A549 (cell line): ENCODE results near the gene CISD3. TPM values are rescaled to one million over a fixed set of nuclear protein-coding genes. Genes with fewer than 3 reads are reported as not detected.

ENCODE experiments used
- ATAC-seq, 2 experiments: fragments of 200-7000 bp in 1 of 2; fragments of >200 bp in 1 of 2; cut with Nextera tagmentation in 1 of 2; cut with Tn5 transposase in 1 of 2; 3 replicates each; pipeline versions ENCODE4 v1.8.0 to v1.9.1; 2018 to 2020; ENCODE audit warnings: mild to moderate bottlenecking in 1 of 2, moderate library complexity in 1 of 2
- CTCF ChIA-PET: fragments of 300-600 bp; sonication (Branson Sonifier 250); formaldehyde crosslinking; extraction: SDS; loops from one replicate; lab custom pipeline; 2021; ENCODE audit warnings: antibody characterized with exemption, inconsistent platforms; lab: Yijun Ruan, JAX
- POLR2A ChIA-PET: fragments of 350-600 bp; formaldehyde crosslinking; extraction: SDS; loops from one replicate; lab custom pipeline; 2021; ENCODE audit warnings: antibody characterized with exemption, inconsistent platforms; lab: Yijun Ruan, JAX
- DNase-seq, 2 experiments: peaks; one replicate each; pipeline versions ENCODE4 v3.0.0 to v3.0.0-alpha.2; 2011 to 2016; ENCODE audit warnings: low read depth in 1 of 2, low spot score in 1 of 2
- FAIRE-seq: peaks from 2 replicates; lab custom pipeline; 2011; peaks lifted over from hg19 to GRCh38; lab: Jason Lieb, UNC
- H3K27ac ChIP-seq, 2 experiments: fragments of >200 bp; sonication (Bioruptor Twin); formaldehyde crosslinking; 3 replicates each; pipeline ENCODE4 v1.5.1; 2016 to 2017
- H3K4me1 ChIP-seq: fragments of >200 bp; sonication (Bioruptor Twin); formaldehyde crosslinking; 3 replicates; pipeline ENCODE4 v1.6.1; 2016
- H3K4me2 ChIP-seq: fragments of >200 bp; sonication (Bioruptor Twin); formaldehyde crosslinking; 3 replicates; pipeline ENCODE4 v1.6.1; 2016
- H3K4me3 ChIP-seq: fragments of >200 bp; sonication (Bioruptor Twin); formaldehyde crosslinking; 3 replicates; pipeline ENCODE4 v1.5.1; 2016
- H3K9me3 ChIP-seq: fragments of >200 bp; sonication (Bioruptor Twin); formaldehyde crosslinking; 3 replicates; pipeline ENCODE4 v1.6.1; 2016
- BCL3 ChIP-seq: fragments of >200 bp; sonication (Bioruptor Twin); formaldehyde crosslinking; IDR thresholded peaks from 3 replicates; pipeline ENCODE4 v1.6.1; 2016
- E2F6 ChIP-seq: IDR thresholded peaks from 2 replicates; pipeline ENCODE4 v1.6.1; 2012; ENCODE audit warnings: low read depth, borderline replicate concordance
- EHF ChIP-seq: fragments of 250-450 bp; sonication (Bioruptor Pico); IDR thresholded peaks from 2 replicates; pipeline ENCODE4 v1.5.0; 2020; ENCODE audit warnings: mild to moderate bottlenecking
- EHMT2 ChIP-seq: fragments of 200-600 bp; sonication (generic); IDR thresholded peaks from 2 replicates; pipeline ENCODE4 v1.6.1; 2016; ENCODE audit warnings: antibody characterized with exemption, low read depth, mild to moderate bottlenecking, moderate library complexity
- FOSL2 ChIP-seq, 2 experiments: fragments of 450-650 bp in 1 of 2; fragments of >200 bp in 1 of 2; sonication (Bioruptor Twin) in 1 of 2; formaldehyde crosslinking; IDR thresholded peaks; 2 replicates each; pipeline versions ENCODE4 v1.5.0 to v1.6.1; 2016 to 2020; ENCODE audit warnings: mild to moderate bottlenecking in 1 of 2, moderate library complexity in 1 of 2
- HES2 ChIP-seq: fragments of >200 bp; sonication (Bioruptor Twin); formaldehyde crosslinking; IDR thresholded peaks from 2 replicates; pipeline ENCODE4 v1.6.1; 2016
- HMGXB4 ChIP-seq: fragments of 250-450 bp; sonication (Bioruptor Pico); IDR thresholded peaks from 2 replicates; pipeline ENCODE4 v1.5.0; 2021; ENCODE audit warnings: mild to moderate bottlenecking, moderate library complexity, borderline replicate concordance
- HOXA7 ChIP-seq: fragments of 250-450 bp; sonication (Bioruptor Pico); IDR thresholded peaks from 2 replicates; pipeline ENCODE4 v1.5.0; 2020; ENCODE audit warnings: mild to moderate bottlenecking, moderate library complexity
- HOXB13 ChIP-seq: fragments of 250-450 bp; sonication (Bioruptor Pico); IDR thresholded peaks from 2 replicates; pipeline ENCODE4 v1.5.0; 2020; ENCODE audit warnings: low read depth, mild to moderate bottlenecking, moderate library complexity
- HOXB5 ChIP-seq: fragments of 250-450 bp; sonication (Bioruptor Pico); IDR thresholded peaks from 2 replicates; pipeline ENCODE4 v1.5.0; 2020; ENCODE audit warnings: mild to moderate bottlenecking, moderate library complexity
- JUNB ChIP-seq: fragments of >200 bp; sonication (Bioruptor Twin); formaldehyde crosslinking; IDR thresholded peaks from 2 replicates; pipeline ENCODE4 v1.6.1; 2016
- KDM1A ChIP-seq: fragments of 200-600 bp; sonication (generic); IDR thresholded peaks from 2 replicates; pipeline ENCODE4 v1.6.1; 2016; ENCODE audit warnings: low read depth, mild to moderate bottlenecking
- MYC ChIP-seq: IDR thresholded peaks from 2 replicates; pipeline ENCODE4 v1.6.1; 2012; ENCODE audit warnings: mild to moderate bottlenecking, inconsistent platforms, low read length, improper control_type of control experiment, borderline replicate concordance
- NPAS2 ChIP-seq: fragments of 250-450 bp; sonication (Bioruptor Pico); IDR thresholded peaks from 2 replicates; pipeline ENCODE4 v1.8.0; 2022; ENCODE audit warnings: mild to moderate bottlenecking, moderate library complexity, borderline replicate concordance
- NR3C1 ChIP-seq: fragments of >200 bp; sonication (Bioruptor Twin); formaldehyde crosslinking; IDR thresholded peaks from 3 replicates; pipeline ENCODE4 v1.6.1; 2017
- PBX3 ChIP-seq: IDR thresholded peaks from 2 replicates; pipeline ENCODE4 v1.6.1; 2012
- POLR2AphosphoS2 ChIP-seq: conservative IDR thresholded peaks from 2 replicates; pipeline ENCODE4 v1.6.1; 2012; ENCODE audit warnings: low read length, improper control_type of control experiment, inconsistent platforms
- RAD21 ChIP-seq, 2 experiments: fragments of >200 bp in 1 of 2; sonication (Bioruptor Twin) in 1 of 2; formaldehyde crosslinking in 1 of 2; IDR thresholded peaks in 1 of 2; conservative IDR thresholded peaks in 1 of 2; 2 replicates in 1 of 2; 3 replicates in 1 of 2; pipeline ENCODE4 v1.6.1; 2012 to 2018; ENCODE audit warnings: inconsistent platforms in 1 of 2
- RNF2 ChIP-seq: fragments of 200-600 bp; sonication (generic); IDR thresholded peaks from 2 replicates; pipeline ENCODE4 v1.6.1; 2016; ENCODE audit warnings: low read depth, mild to moderate bottlenecking, antibody characterized with exemption, moderate library complexity, borderline replicate concordance
- SMC3 ChIP-seq: fragments of >200 bp; sonication (Bioruptor Twin); formaldehyde crosslinking; IDR thresholded peaks from 3 replicates; pipeline ENCODE4 v1.6.1; 2018; ENCODE audit warnings: inconsistent platforms
- SREBF2 ChIP-seq: fragments of 450-650 bp; IDR thresholded peaks from 2 replicates; pipeline ENCODE4 v1.6.1; 2014; ENCODE audit warnings: mild to moderate bottlenecking, moderate library complexity
- ZFP36 ChIP-seq: fragments of 450-650 bp; IDR thresholded peaks from 2 replicates; pipeline ENCODE4 v1.6.1; 2014; ENCODE audit warnings: borderline replicate concordance; ENCODE audit not compliant: partially characterized antibody
- WGBS: methylation state at CpG from one replicate; pipeline ENCODE4 v1.1.6; 2017; ENCODE audit errors: missing lambda C conversion rate; 5-methylcytosine and 5-hydroxymethylcytosine counted together
- polyA plus RNA-seq, 4 experiments: library from polyadenylated mRNA; depleted of rRNA in 3 of 4; stranded (reverse); fragments of >200 nt; fragmentation: RNase III in 1 of 4; extraction: RNeasy Plus Mini Kit Qiagen cat#74134 plus additional on column Dnase treatment in 1 of 4; gene quantifications; 2 replicates in 3 of 4; 3 replicates in 1 of 4; pipeline ENCODE4 v1.2.3, GENCODE V29; 2011 to 2017
- TF ChIP-seq, protein P1 (sequence below): fragments of 150-350 bp; IDR thresholded peaks from 2 replicates; pipeline ENCODE4 v1.6.1; 2014; ENCODE audit warnings: low read depth, mild to moderate bottlenecking, low read length

CISD3 gene
- polyA plus RNA-seq, 2 of the 4 experiments (the other 2 are of a cell fraction): 24.5 to 33.0 TPM

GRCh38 chr17:38685491-38685890 lies 44.6 kb upstream of the CISD3 start (continued):
- no peak for TF ChIP-seq SMC3
- TF ChIP-seq, protein P1, sequence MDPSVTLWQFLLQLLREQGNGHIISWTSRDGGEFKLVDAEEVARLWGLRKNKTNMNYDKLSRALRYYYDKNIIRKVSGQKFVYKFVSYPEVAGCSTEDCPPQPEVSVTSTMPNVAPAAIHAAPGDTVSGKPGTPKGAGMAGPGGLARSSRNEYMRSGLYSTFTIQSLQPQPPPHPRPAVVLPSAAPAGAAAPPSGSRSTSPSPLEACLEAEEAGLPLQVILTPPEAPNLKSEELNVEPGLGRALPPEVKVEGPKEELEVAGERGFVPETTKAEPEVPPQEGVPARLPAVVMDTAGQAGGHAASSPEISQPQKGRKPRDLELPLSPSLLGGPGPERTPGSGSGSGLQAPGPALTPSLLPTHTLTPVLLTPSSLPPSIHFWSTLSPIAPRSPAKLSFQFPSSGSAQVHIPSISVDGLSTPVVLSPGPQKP: no peak

DNA sequence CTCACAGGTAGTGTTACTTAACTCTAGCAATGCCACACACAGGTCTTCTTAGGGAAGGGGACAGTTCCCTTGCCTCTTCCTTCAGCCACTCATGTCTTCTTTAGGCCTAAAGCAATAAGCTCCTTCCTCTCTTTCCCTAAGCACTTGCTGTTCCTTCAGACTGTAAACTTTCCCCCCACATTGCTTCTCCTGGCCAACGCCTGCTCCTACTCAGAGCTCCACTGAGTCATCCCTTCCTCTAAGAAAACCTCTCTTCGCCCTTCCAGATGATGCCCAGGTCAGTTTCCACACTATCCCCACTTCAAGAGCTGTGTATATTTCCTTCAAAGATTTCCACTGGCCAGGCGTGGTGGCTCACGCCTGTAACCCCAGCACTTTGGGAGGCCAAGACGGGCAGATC lies 42.9 kb upstream of the CISD3 start:
- no peak overlapping the region for H3K4me2 ChIP-seq
- DNase-seq (no peak), FAIRE-seq (no peak), ATAC-seq (no peak)
- H3K4me3 ChIP-seq: no peak overlapping the region
- POLR2A ChIA-PET: no interaction called here
- H3K4me1 ChIP-seq: no peaks in the 10 kb centered on the region
- WGBS: 74% methylated on average over 5 of the region's 5 CpGs
- no peak overlapping the region for H3K27ac ChIP-seq
- H3K9me3 ChIP-seq: no peaks in the 10 kb centered on the region
- TF ChIP-seq EHMT2: no peak
- TF ChIP-seq JUNB: no peak
- no peak for TF ChIP-seq HOXB13 (CRISPR knock-in tag)
- TF ChIP-seq EHF (CRISPR knock-in tag): no peak
- no peak for TF ChIP-seq SREBF2
- TF ChIP-seq NR3C1: no peak
- TF ChIP-seq POLR2AphosphoS2: no peak
- TF ChIP-seq NPAS2 (CRISPR knock-in tag): no peak
- CTCF ChIA-PET: interaction anchor here (0.6 to 9.8 kb wide), 13 partner anchors 12 to 466 kb away, joined by 3 to 51 read pairs (median 6); partner anchors contain the start of genes CISD3 and EPOP

DNA sequence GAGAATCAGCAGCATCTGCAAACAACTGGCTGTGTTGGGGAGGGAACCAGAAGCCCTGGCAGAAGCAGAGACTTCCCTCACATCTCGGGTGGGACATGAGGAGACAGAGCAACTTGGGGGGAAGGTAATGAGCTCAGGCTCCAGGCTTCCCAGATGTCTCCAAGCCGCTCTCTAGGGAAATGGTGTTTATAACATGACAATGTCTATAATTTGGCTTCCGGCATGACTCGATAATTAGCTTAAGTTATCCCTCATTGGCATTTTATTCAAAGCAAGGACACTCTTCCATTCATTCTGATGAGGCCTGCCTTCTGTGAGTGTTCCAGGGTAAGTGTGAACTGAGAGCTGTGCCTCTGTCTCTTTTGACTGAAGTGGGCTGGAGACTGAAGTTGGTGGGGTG lies 39.8 kb upstream of the CISD3 start:
- no peak for TF ChIP-seq HMGXB4 (CRISPR knock-in tag)
- TF ChIP-seq E2F6: no peak
- no peak for TF ChIP-seq RAD21 (conservative IDR thresholded peaks at IDR 0.05 in 1 of 2, IDR thresholded peaks at IDR 0.05 in 1 of 2)
- TF ChIP-seq HOXB5 (CRISPR knock-in tag): no peak
- TF ChIP-seq RNF2: no peak
- TF ChIP-seq BCL3: no peak
- no peak for TF ChIP-seq ZFP36
- TF ChIP-seq KDM1A: no peak
- no peak for TF ChIP-seq HOXB13 (CRISPR knock-in tag)
- TF ChIP-seq HES2: no peak
- TF ChIP-seq HOXA7 (CRISPR knock-in tag): no peak
- no peak for TF ChIP-seq MYC
- TF ChIP-seq FOSL2 (IDR thresholded peaks at IDR 0.05): no peak
- no peak for TF ChIP-seq FOSL2 (CRISPR knock-in tag; IDR thresholded peaks at IDR 0.05)
- no peak for TF ChIP-seq PBX3
- Histone ChIP-seq H3K4me3 (no peak overlapping the region), H3K4me1 (no peaks in the 10 kb centered on the region), H3K4me2 (no peak overlapping the region), H3K9me3 (no peaks in the 10 kb centered on the region), H3K27ac (no peak overlapping the region)
- no peak; a peak in 1 of 6 replicates for ATAC-seq
- no peak for FAIRE-seq
- DNase-seq: no peak
- POLR2A ChIA-PET: no interaction called here
- CTCF ChIA-PET: interaction anchor here (0.5 to 9.8 kb wide), 8 partner anchors 9 to 44 kb away, joined by 3 to 51 read pairs (median 6); partner anchors contain the start of gene CISD3
- WGBS: 87% methylated on average over 4 of the region's 4 CpGs
